Mucosa of descending colon (tissue), 3 donors: ENCODE data around the gene KRTAP10-4. TPM values are rescaled to one million over a fixed set of nuclear protein-coding genes. Genes with fewer than 3 reads are reported as not detected.

Experiments used
- ATAC-seq: fragments of 200-7000 bp; cut with Tn5 transposase; one replicate; pipeline ENCODE4 v1.9.1; 2020; ENCODE audit warnings: mild to moderate bottlenecking, moderate library complexity
- DNase-seq, 3 donors: peaks; one replicate each; pipeline ENCODE4 v3.0.0-alpha.2; 2020
- H3K36me3 ChIP-seq: fragments of 200-600 bp; one replicate; pipeline ENCODE4 v1.8.0; 2021; ENCODE audit warnings: low read depth, mild to moderate bottlenecking
- H3K4me1 ChIP-seq: fragments of 200-600 bp; one replicate; pipeline ENCODE4 v1.8.0; 2021; ENCODE audit warnings: low read depth, mild to moderate bottlenecking
- H3K4me3 ChIP-seq: fragments of 200-600 bp; one replicate; pipeline ENCODE4 v1.8.0; 2021; ENCODE audit warnings: mild to moderate bottlenecking
- H3K9me3 ChIP-seq: fragments of 200-600 bp; one replicate; pipeline ENCODE4 v1.8.0; 2021; ENCODE audit warnings: mild to moderate bottlenecking
- intact Hi-C, 2 donors: fragments of 100-400 bp; cut with DNase I in 1 of 2; cut with micrococcal nuclease in 1 of 2; formaldehyde crosslinking; loops; one replicate each; pipeline versions ENCODE4 v1.11.0 to v1.11.1; 2022; cut with DNase I, micrococcal nuclease
- total RNA-seq, 3 donors: library from RNA; stranded (reverse); fragmentation: NEBNext Ultra II Directional in 2 of 3; extraction: Animal tissue kit (Norgen Biotek cat#: 25700) in 2 of 3; gene quantifications; one replicate each; pipeline versions ENCODE4 v1.2.1 to v1.2.4, GENCODE V29; 2021 to 2023
- TF ChIP-seq, protein P1 (sequence below): fragments of 200-600 bp; IDR thresholded peaks from one replicate; pipeline ENCODE4 v1.8.0; 2022; ENCODE audit warnings: antibody characterized with exemption, mild to moderate bottlenecking
- donor health status: DM: no; HTN: no; CAD: no; lungs with moderate emphysema.
- donor health status: DM: no; HTN: no; CAD: no.
- donor health status: DM: no; HTN: yes; CAD: no.

Gene KRTAP10-4
- total RNA-seq, 3 donors from 2014 or later, result not detected

DNA sequence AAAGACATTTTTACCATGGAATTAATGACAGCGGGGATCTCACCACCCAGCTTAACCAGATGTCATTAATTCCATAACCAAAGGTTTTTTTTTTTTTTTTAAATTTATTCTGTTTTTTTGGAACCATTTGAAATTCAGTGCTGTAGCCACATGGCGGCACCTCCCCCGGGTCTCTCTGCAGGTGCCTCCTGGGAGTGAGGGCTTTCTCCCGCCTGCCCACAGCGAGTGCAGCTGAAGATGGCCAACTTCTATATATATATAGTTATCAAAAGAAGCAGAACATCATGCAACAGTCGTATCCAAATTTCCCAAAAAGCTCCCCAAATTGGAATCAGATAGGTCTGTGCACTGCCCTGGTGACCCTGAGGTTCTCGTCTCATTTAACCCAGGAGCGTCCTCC lies 41.9 kb downstream of the KRTAP10-4 start:
- Histone ChIP-seq H3K4me3 (no peak overlapping the region), H3K36me3 (no peaks in the 10 kb centered on the region), H3K4me1 (peaks cover 4% of the 10 kb centered on the region), H3K9me3 (peaks cover 10% of the 10 kb centered on the region)
- no peak for ATAC-seq
- TF ChIP-seq, protein P1, sequence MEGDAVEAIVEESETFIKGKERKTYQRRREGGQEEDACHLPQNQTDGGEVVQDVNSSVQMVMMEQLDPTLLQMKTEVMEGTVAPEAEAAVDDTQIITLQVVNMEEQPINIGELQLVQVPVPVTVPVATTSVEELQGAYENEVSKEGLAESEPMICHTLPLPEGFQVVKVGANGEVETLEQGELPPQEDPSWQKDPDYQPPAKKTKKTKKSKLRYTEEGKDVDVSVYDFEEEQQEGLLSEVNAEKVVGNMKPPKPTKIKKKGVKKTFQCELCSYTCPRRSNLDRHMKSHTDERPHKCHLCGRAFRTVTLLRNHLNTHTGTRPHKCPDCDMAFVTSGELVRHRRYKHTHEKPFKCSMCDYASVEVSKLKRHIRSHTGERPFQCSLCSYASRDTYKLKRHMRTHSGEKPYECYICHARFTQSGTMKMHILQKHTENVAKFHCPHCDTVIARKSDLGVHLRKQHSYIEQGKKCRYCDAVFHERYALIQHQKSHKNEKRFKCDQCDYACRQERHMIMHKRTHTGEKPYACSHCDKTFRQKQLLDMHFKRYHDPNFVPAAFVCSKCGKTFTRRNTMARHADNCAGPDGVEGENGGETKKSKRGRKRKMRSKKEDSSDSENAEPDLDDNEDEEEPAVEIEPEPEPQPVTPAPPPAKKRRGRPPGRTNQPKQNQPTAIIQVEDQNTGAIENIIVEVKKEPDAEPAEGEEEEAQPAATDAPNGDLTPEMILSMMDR, result no peak
- intact Hi-C loops, result no loop called here
- DNase-seq, result no peak

DNA sequence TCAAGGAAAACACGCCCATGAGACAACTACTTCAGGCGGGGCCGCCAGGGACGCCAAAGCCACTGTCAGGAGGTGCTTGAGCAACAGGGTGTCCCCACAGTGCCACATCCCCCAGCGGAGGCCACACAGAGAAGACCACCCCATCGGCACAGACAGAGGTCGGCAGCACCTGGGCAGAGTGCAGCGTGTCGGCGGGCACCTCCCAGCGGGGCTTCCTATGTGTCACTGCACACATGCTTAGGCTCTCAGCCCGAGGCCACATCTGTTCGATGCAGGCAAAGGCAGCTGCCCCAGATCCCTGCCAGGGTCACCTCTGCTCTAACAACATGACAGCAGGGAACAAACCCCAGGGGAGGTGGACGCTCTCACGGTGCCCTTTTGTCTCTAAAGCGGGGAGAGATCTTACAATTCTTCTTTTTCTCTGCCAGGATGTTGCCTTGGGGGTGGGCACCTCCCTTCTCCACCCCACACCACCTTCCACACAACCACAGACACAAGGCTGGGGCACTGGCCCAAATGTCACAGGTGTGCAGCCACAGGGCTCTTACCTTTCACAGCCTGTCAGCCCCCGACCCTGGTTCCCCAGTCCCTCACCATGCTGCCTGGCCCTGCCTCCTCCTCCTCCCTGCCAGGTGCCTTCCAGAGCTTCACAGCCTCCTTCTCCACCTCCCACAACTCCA lies 42.5 kb downstream of the KRTAP10-4 start:
- intact Hi-C loops, result no loop called here

DNA sequence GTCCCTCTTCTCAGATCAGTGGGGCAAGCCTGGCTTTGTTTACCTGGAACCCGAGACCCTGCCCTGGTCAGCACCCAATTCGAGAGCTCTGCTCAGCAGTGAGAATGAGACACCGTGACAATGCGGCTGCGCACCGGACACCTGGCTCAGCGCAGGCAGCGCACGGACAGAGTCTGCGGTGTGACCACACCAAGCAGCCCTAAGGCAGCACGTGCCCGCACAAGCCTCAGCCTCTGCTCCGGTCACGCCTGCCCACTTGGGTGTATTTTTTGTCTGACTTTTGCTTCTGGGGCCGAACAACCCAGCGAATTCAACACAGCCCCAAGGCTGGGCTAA lies 43.0 kb downstream of the KRTAP10-4 start:
- ATAC-seq (no peak), DNase-seq (peak in 1 of 3 donors; percentile 37)
- H3K36me3 ChIP-seq, result no peaks in the 10 kb centered on the region
- H3K4me3 ChIP-seq, result no peak overlapping the region
- TF ChIP-seq, protein P1, result no peak
- peaks cover 4% of the 10 kb centered on the region for H3K4me1 ChIP-seq
- intact Hi-C loops, result no loop called here
- peaks cover 6% of the 10 kb centered on the region for H3K9me3 ChIP-seq

More for the DNA sequence above, 42.5 kb downstream of the KRTAP10-4 start:
- no peaks in the 10 kb centered on the region for H3K36me3 ChIP-seq
- no peak overlapping the region for H3K4me3 ChIP-seq
- TF ChIP-seq, protein P1, result no peak
- peak in 1 of 3 donors; percentile 52 for DNase-seq
- ATAC-seq, result no peak
- peaks cover 7% of the 10 kb centered on the region for H3K9me3 ChIP-seq
- H3K4me1 ChIP-seq, result peaks cover 4% of the 10 kb centered on the region

DNA sequence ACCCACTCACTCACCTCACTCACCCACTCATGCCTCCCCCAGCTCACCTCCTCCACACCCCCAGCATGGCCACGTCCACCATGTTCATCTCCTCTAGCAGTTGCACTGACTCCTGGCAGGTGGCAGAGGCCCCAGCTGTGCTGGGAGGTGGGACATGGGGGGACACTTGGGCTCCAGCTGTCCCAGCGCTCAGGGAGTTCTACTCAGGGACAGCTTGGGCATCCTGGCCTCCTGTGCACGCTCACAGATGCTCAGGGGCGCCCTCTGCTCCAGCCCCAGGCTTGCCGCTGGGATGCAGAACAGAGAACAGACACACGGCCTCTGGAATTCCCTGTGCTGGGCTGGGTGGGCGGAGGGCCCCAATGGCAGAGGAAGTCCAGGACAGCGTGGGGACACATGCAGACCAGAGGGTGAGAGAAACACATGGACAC lies 43.6 kb downstream of the KRTAP10-4 start:
- Histone ChIP-seq H3K9me3 (peaks cover 5% of the 10 kb centered on the region), H3K4me3 (no peak overlapping the region), H3K4me1 (peaks cover 4% of the 10 kb centered on the region), H3K36me3 (no peaks in the 10 kb centered on the region)
- TF ChIP-seq, protein P1, result no peak
- intact Hi-C loops, result no loop called here
- ATAC-seq (no peak), DNase-seq (peak in 1 of 3 donors; percentile 30)

DNA sequence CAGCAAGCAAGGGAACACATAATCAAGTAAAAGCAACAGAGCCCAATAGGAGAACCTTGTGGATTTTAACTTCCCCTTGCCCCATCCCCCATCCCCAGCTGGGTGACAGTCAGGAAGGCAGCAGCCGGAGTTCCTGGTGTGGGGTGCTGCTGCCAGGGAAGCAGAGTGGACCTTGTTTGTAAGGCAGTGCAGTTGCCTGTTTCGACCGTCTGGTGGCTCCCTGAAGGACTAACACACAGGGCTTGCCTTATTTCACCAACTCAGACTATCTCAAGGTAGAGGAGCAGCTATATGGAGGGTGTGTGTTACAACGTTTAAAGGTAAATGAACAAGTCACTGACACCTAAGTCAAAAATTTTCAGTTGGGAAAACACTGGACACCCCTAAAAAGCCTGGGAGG lies 45.0 kb downstream of the KRTAP10-4 start:
- no peaks in the 10 kb centered on the region for H3K36me3 ChIP-seq
- intact Hi-C loops, result no loop called here
- H3K9me3 ChIP-seq, result peaks cover 11% of the 10 kb centered on the region
- DNase-seq (peak in 2 of 3 donors; percentile 41 to 44), ATAC-seq (peak; percentile 76)
- H3K4me3 ChIP-seq, result no peak overlapping the region
- TF ChIP-seq, protein P1, result peak; percentile 10
- peaks cover 4% of the 10 kb centered on the region for H3K4me1 ChIP-seq
